ENCODE results near the gene TOMM7. TPM values are rescaled to one million over a fixed set of nuclear protein-coding genes. Genes with fewer than 3 reads are reported as not detected.

Gene TOMM7
- total RNA-seq, 1 experiment from 2014 or later, result 272 TPM

- no peak overlapping the region for H3K27ac Mint-ChIP-seq (ENCODE audit: unreplicated experiment)
- H3K9me3 Mint-ChIP-seq (ENCODE audit: low read depth, unreplicated experiment), result no peaks in the 10 kb centered on the region
- H3K4me1 Mint-ChIP-seq (ENCODE audit: low read depth, unreplicated experiment), result peaks cover 25% of the 10 kb centered on the region
- no peak for TF ChIP-seq CTCF (IDR thresholded peaks at IDR 0.05; ENCODE audit: unreplicated experiment)
- no peak for DNase-seq
- H3K4me3 Mint-ChIP-seq (ENCODE audit: low read depth, unreplicated experiment), result no peak overlapping the region
- CTCF ChIA-PET, result interaction anchor here (0.7 to 1.8 kb wide), 2 partner anchors 10 to 28 kb away, joined by 3 to 4 read pairs; no protein-coding TSS in a partner anchor
- H3K27me3 Mint-ChIP-seq (ENCODE audit: unreplicated experiment), result peaks cover 26% of the 10 kb centered on the region
- no TSS peak for BruUV-seq (replicated peaks)
- intact Hi-C loops (cut with micrococcal nuclease; ENCODE audit: unreplicated experiment), result no loop called here
- H3K36me3 Mint-ChIP-seq (ENCODE audit: insufficient read depth, unreplicated experiment), result peaks cover 35% of the 10 kb centered on the region
These were observed 11.8 kb downstream of the TOMM7 start for GRCh38 chr7:22810843-22811242.

- no peaks in the 10 kb centered on the region for H3K9me3 Mint-ChIP-seq (ENCODE audit: low read depth, unreplicated experiment)
- no peak for TF ChIP-seq CTCF (IDR thresholded peaks at IDR 0.05; ENCODE audit: unreplicated experiment)
- peaks cover 26% of the 10 kb centered on the region for H3K27me3 Mint-ChIP-seq (ENCODE audit: unreplicated experiment)
- CTCF ChIA-PET, result interaction anchor here (0.7 to 1.8 kb wide), 3 partner anchors 10 to 28 kb away, joined by 3 to 4 read pairs (median 3); no protein-coding TSS in a partner anchor
- BruUV-seq (replicated peaks), result no TSS peak
- peaks cover 21% of the 10 kb centered on the region for H3K4me1 Mint-ChIP-seq (ENCODE audit: low read depth, unreplicated experiment)
- intact Hi-C loops (cut with micrococcal nuclease; ENCODE audit: unreplicated experiment), result no loop called here
- H3K27ac Mint-ChIP-seq (ENCODE audit: unreplicated experiment), result no peak overlapping the region
- no peak for DNase-seq
- H3K4me3 Mint-ChIP-seq (ENCODE audit: low read depth, unreplicated experiment), result no peak overlapping the region
- peaks cover 30% of the 10 kb centered on the region for H3K36me3 Mint-ChIP-seq (ENCODE audit: insufficient read depth, unreplicated experiment)
These were observed 12.6 kb downstream of the TOMM7 start for GRCh38 chr7:22809902-22810642.

GRCh38 chr7:22808140-22808539, 14.5 kb downstream of the TOMM7 start:
- Mint-ChIP-seq H3K36me3 (ENCODE audit: insufficient read depth, unreplicated experiment) (peaks cover 14% of the 10 kb centered on the region), H3K4me1 (ENCODE audit: low read depth, unreplicated experiment) (peaks cover 12% of the 10 kb centered on the region), H3K4me3 (ENCODE audit: low read depth, unreplicated experiment) (no peak overlapping the region), H3K27ac (ENCODE audit: unreplicated experiment) (no peak overlapping the region), H3K27me3 (ENCODE audit: unreplicated experiment) (peaks cover 26% of the 10 kb centered on the region), H3K9me3 (ENCODE audit: low read depth, unreplicated experiment) (no peaks in the 10 kb centered on the region)
- no TSS peak for BruUV-seq (replicated peaks)
- TF ChIP-seq CTCF (IDR thresholded peaks at IDR 0.05; ENCODE audit: unreplicated experiment), result no peak
- CTCF ChIA-PET, result interaction anchor here (0.6 kb wide), 1 partner anchor 246 kb away, joined by 5 read pairs; no protein-coding TSS in a partner anchor
- DNase-seq, result no peak
- intact Hi-C loops (cut with micrococcal nuclease; ENCODE audit: unreplicated experiment), result no loop called here

GRCh38 chr7:22806752-22807151, 15.9 kb downstream of the TOMM7 start:
- Mint-ChIP-seq H3K36me3 (ENCODE audit: insufficient read depth, unreplicated experiment) (no peaks in the 10 kb centered on the region), H3K4me1 (ENCODE audit: low read depth, unreplicated experiment) (peaks cover 12% of the 10 kb centered on the region), H3K9me3 (ENCODE audit: low read depth, unreplicated experiment) (no peaks in the 10 kb centered on the region), H3K27me3 (ENCODE audit: unreplicated experiment) (peaks cover 26% of the 10 kb centered on the region), H3K4me3 (ENCODE audit: low read depth, unreplicated experiment) (no peak overlapping the region), H3K27ac (ENCODE audit: unreplicated experiment) (no peak overlapping the region)
- no peak for DNase-seq
- TF ChIP-seq CTCF (IDR thresholded peaks at IDR 0.05; ENCODE audit: unreplicated experiment), result no peak
- intact Hi-C loops (cut with micrococcal nuclease; ENCODE audit: unreplicated experiment), result no loop called here
- BruUV-seq (replicated peaks), result no TSS peak
- CTCF ChIA-PET, result interaction anchor here (1.6 kb wide), 1 partner anchor 15 kb away, joined by 4 read pairs; no protein-coding TSS in a partner anchor
